ENCODE data around the gene PFN1.
A peak's percentile ranks its signal among the peaks of the same experiment; 100 is the strongest.
"Not testable (repeated sequence)": the region's sequence is repeated elsewhere in the genome, so short reads cannot be mapped to it uniquely, and the experiment has no call there.

The PFN1 gene

DNA sequence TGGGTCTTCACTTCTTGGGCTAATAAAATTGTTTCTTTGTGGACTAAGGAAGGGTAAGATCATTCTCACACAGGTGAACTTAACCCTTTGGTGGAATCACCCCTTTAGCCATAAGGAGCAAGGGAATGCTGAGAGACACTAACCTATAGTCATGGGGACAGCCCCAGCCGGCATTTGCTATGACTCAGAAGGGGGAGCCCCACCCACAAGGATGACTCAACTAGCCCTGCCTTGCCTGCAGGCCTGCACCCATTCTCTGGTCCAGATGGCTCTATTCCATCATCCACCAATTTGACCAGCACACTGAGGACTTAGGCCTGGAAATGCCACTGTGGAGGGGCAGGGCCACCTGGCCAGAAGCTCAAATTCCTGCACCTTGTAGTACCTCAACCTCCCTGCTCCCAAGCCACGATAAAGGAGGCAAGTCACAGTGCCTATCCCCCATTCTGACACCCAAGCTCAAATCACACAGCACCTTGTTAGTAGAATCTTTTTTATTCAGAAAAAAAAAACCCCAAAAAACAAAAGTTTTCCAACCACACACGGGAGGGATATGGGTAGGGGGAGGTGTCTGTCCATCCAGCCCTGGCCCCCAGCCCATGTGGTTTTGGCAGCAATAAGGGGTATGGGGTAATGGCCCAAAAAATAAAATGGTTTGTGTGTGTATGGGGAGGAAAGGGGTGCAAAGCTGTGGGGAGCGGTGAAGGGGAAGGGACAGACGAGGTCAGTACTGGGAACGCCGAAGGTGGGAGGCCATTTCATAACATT is 3.0 kb downstream of the PFN1 start:
- DNase-seq (ENCODE audit: low read depth): peak; percentile 69

DNA sequence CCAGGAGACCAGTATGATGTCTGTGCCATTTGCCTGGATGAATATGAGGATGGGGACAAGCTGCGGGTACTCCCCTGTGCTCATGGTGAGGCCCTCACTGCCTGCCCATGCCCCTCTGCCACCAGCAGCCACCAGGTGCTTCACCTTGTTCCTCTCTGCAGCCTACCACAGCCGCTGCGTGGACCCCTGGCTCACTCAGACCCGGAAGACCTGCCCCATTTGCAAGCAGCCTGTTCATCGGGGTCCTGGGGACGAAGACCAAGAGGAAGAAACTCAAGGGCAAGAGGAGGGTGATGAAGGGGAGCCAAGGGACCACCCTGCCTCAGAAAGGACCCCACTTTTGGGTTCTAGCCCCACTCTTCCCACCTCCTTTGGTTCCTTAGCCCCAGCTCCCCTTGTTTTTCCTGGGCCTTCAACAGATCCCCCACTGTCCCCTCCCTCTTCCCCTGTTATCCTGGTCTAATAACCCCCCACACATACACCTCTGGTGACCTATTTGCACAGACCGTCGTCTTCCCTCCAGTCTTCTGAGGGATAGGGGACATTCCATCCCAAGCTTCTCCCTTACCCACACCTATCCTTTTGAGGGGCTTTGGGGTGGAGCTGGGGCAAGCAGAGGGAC is 3.7 kb downstream of the PFN1 start:
- no peak for DNase-seq (ENCODE audit: low read depth)

DNA sequence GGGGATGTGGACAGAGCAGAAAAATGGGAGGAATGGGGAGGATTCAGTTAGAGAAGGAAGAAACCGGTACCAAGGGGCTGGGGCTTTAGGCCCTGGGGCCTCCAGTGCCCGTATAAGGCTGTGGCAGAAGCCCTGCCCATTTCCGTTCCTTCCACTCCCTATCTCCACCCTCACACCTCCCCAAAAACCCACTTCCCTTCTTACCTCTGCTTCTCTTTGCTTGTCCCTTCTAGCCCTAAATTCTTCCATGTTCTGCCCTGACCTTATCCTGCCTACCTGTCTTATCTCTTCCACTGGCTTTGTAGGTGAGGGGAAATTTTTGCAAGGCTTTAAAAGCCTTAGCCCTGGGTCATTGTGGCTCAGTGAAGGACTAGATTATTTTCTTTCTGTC is 4.2 kb downstream of the PFN1 start:
- no peak for DNase-seq (ENCODE audit: low read depth)

- DNase-seq (ENCODE audit: low read depth): no peak
Measured at GRCh38 chr17:4942760-4943508, 5.4 kb downstream of the PFN1 start.

- no peak for DNase-seq (ENCODE audit: low read depth)
Measured at GRCh38 chr17:4941319-4941610, 7.1 kb downstream of the PFN1 start.

- no peak for DNase-seq (ENCODE audit: low read depth)
Measured at GRCh38 chr17:4940555-4941318, 7.6 kb downstream of the PFN1 start.

GRCh38 chr17:4939796-4940554 is 8.4 kb downstream of the PFN1 start, which contains the start of the genes RNF167 and SLC25A11:
RNF167 (plus strand) TSS chr17:4940268; CDS start chr17:4940910, 642 bp downstream.
SLC25A11 (minus strand) TSS chr17:4940046; CDS start chr17:4939910, 136 bp downstream.
- peak; percentile 92 for DNase-seq (ENCODE audit: low read depth)

DNA sequence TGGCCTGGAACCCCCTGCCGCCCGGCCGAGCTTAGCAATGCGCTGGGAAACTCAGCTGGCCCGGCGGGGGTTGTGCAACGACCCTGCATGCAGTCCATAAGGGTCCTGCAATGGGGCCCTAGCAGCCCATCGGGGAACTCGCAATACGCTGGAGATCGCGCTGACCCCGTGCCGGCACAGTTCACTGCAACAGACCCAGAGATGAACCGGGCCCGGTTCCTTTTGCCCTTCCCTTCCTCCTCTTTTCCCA is 8.9 kb downstream of the PFN1 start:
- no peak for DNase-seq (ENCODE audit: low read depth)

- DNase-seq (ENCODE audit: low read depth): no peak
Measured at GRCh38 chr17:4938688-4939545, 9.4 kb downstream of the PFN1 start.

- no peak for DNase-seq (ENCODE audit: low read depth)
Measured at GRCh38 chr17:4938069-4938491, 10.2 kb downstream of the PFN1 start.

DNA sequence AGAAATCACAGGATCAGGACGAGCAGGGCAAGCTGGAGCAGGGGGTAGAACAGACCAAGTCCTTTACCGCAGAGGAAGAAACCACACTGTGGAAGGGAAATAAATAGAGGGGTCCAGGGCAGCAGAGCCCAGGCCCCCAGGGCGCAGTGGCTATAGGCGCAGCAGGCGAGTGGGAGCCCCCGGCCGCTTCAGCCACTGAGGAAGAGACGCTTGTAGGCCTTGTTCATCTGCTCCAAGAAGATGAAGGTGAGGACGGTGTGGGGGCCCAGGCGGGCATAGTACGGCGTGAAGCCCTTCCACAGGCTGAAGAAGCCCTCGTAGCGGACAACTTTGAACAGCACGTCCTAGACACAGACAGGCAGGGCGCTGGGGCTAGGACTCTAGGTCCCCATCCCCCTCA is 10.8 kb downstream of the PFN1 start:
- no peak for DNase-seq (ENCODE audit: low read depth)

- DNase-seq (ENCODE audit: low read depth): no peak
Measured at GRCh38 chr17:4936436-4936835, 11.9 kb downstream of the PFN1 start.

- DNase-seq (ENCODE audit: low read depth): no peak
Measured at GRCh38 chr17:4935650-4936049, 12.7 kb downstream of the PFN1 start.

DNA sequence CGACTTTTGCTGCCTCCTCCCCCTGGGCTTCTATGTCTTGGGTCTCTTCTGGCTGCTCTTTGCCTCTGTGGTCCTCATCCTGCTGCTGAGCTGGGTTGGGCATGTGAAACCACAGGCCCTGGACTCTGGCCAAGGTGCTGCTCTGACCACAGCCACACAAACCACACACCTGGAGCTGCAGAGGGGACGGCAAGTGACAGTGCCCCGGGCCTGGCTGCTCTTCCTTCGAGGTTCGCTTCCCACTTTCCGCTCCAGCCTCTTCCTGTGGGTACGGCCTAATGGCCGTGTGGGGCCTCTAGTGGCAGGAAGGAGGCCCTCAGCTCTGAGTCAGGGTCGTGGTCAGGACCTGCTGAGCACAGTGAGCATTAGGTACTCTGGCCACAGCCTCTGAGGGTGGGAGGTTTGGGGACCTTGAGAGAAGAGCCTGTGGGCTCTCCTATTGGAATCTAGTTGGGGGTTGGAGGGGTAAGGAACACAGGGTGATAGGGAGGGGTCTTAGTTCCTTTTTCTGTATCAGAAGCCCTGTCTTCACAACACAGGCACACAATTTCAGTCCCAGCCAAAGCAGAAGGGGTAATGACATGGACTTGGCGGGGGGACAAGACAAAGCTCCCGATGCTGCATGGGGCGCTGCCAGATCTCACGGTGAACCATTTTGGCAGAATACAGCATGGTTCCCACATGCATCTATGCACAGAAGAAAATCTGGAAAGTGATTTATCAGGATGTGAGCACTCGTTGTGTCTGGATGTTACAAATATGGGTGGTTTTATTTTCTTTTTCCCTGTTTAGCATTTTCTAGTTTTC is 14.0 kb downstream of the PFN1 start:
- DNase-seq (ENCODE audit: low read depth): no peak

- no peak for DNase-seq (ENCODE audit: low read depth)
Measured at GRCh38 chr17:4933646-4934045, 14.7 kb downstream of the PFN1 start.

- no peak for DNase-seq (ENCODE audit: low read depth)
Measured at GRCh38 chr17:4932756-4933155, 15.6 kb downstream of the PFN1 start.

- no peak for DNase-seq (ENCODE audit: low read depth)
Measured at GRCh38 chr17:4931963-4932362, 16.4 kb downstream of the PFN1 start, which contains the start of gene GP1BA. GP1BA (plus strand) TSS chr17:4932277; CDS start chr17:4932605, 328 bp downstream.

GRCh38 chr17:4928881-4929280 is 19.4 kb downstream of the PFN1 start:
- no peak for DNase-seq (ENCODE audit: low read depth)

GRCh38 chr17:4926577-4927335 is 21.6 kb downstream of the PFN1 start:
- DNase-seq (ENCODE audit: low read depth): not testable (repeated sequence)

Data from stimulated activated CD8-positive, alpha-beta memory T cell treated with anti-CD3 and anti-CD28 coated beads, Interleukin-12 subunit alpha, Interleukin-12 subunit beta, amount 100 ng/mL, for 1 hour (primary cell).